SK-N-SH (cell line): Measurements from ENCODE around the gene EXOC4.

Experiments
- CHD2 ChIP-seq: fragments of 150-350 bp; IDR thresholded peaks from 2 replicates; pipeline ENCODE4 v1.6.1; 2018; ENCODE audit warnings: low read length; ENCODE audit not compliant: partially characterized antibody
- FOSL2 ChIP-seq: IDR thresholded peaks from 2 replicates; pipeline ENCODE4 v1.4.0; 2012; ENCODE audit warnings: low read depth, mild to moderate bottlenecking, moderate library complexity, borderline replicate concordance
- FOXJ3 ChIP-seq: sonication (generic); formaldehyde crosslinking; IDR thresholded peaks from 2 replicates; pipeline ENCODE4 v1.5.1; 2020; ENCODE audit warnings: mild to moderate bottlenecking, missing genetic modification reagents
- FOXM1 ChIP-seq: IDR thresholded peaks from 2 replicates; pipeline ENCODE4 v1.4.0; 2012; ENCODE audit warnings: low read depth, mild to moderate bottlenecking
- JUND ChIP-seq: IDR thresholded peaks from 2 replicates; pipeline ENCODE4 v1.4.0; 2012
- MAX ChIP-seq: IDR thresholded peaks from 2 replicates; pipeline ENCODE4 v1.4.0; 2012; ENCODE audit warnings: low read depth
- MXI1 ChIP-seq: IDR thresholded peaks from 2 replicates; pipeline ENCODE4 v1.6.1; 2012; ENCODE audit warnings: mild to moderate bottlenecking, low read depth, low read length, improper control_type of control experiment
- POLR2AphosphoS5 ChIP-seq: IDR thresholded peaks from 2 replicates; pipeline ENCODE4 v1.6.1; 2012; ENCODE audit warnings: low read depth, low read length
- RAD21 ChIP-seq: IDR thresholded peaks from 2 replicates; pipeline ENCODE4 v1.6.1; 2012; ENCODE audit warnings: mild to moderate bottlenecking, low read length
- RFX5 ChIP-seq: IDR thresholded peaks from 2 replicates; pipeline ENCODE4 v1.6.1; 2012; ENCODE audit warnings: mild to moderate bottlenecking, improper control_type of control experiment, low read length
- SIN3A ChIP-seq: IDR thresholded peaks from 2 replicates; pipeline ENCODE4 v1.6.1; 2012; ENCODE audit warnings: low read depth, mild to moderate bottlenecking, low read length, moderate library complexity, borderline replicate concordance
- TCF12 ChIP-seq: IDR thresholded peaks from 2 replicates; pipeline ENCODE4 v1.4.0; 2012
- TF ChIP-seq, protein P1 (sequence below): fragments of 200-600 bp; sonication (generic); IDR thresholded peaks from 2 replicates; pipeline ENCODE4 v1.6.1; 2017; ENCODE audit warnings: antibody characterized with exemption, mild to moderate bottlenecking, moderate library complexity

DNA sequence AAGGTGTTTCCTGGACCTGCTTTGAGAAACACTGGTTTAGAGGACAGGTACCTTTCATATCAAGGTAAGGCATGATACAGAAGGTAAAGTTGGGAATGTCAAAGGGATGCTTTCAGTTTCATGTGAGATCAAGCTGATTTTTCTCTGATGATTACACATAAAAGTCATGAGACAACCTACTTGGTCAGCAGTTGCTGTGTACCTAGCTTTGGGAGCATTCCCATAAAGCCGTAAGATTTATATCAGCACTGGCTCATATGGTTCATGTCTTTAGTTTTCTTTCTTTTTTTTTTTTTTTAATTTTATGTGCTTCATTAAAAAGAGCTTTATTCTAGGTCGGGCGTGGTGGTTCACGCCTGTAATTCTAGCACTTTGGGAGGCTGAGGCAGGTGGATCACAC, 609.0 kb downstream of the EXOC4 start:
- TF ChIP-seq JUND: no peak
- peak; percentile 92 for TF ChIP-seq RFX5
- TF ChIP-seq MAX: no peak
- no peak for TF ChIP-seq RAD21
- no peak for TF ChIP-seq SIN3A
- TF ChIP-seq MXI1: no peak
- no peak for TF ChIP-seq POLR2AphosphoS5
- TF ChIP-seq, protein P1, sequence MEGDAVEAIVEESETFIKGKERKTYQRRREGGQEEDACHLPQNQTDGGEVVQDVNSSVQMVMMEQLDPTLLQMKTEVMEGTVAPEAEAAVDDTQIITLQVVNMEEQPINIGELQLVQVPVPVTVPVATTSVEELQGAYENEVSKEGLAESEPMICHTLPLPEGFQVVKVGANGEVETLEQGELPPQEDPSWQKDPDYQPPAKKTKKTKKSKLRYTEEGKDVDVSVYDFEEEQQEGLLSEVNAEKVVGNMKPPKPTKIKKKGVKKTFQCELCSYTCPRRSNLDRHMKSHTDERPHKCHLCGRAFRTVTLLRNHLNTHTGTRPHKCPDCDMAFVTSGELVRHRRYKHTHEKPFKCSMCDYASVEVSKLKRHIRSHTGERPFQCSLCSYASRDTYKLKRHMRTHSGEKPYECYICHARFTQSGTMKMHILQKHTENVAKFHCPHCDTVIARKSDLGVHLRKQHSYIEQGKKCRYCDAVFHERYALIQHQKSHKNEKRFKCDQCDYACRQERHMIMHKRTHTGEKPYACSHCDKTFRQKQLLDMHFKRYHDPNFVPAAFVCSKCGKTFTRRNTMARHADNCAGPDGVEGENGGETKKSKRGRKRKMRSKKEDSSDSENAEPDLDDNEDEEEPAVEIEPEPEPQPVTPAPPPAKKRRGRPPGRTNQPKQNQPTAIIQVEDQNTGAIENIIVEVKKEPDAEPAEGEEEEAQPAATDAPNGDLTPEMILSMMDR: no peak
- TF ChIP-seq TCF12: no peak
- TF ChIP-seq CHD2: no peak
- TF ChIP-seq FOSL2: no peak
- no peak for TF ChIP-seq FOXJ3
- TF ChIP-seq FOXM1: no peak
